ENCODE measurements around the gene GLRA2.

Gene GLRA2

GRCh38 chrX:14758029-14758491, 228.7 kb downstream of the GLRA2 start:
- no peaks in the 10 kb centered on the region for H3K36me3 ChIP-seq (ENCODE audit: control insufficient read depth, insufficient read depth, low read length)
- no peak overlapping the region for H3K27ac ChIP-seq (ENCODE audit: low read length)
- no CpG with 5 or more reads among the region's 6 CpGs for WGBS (ENCODE audit: insufficient coverage, insufficient read length)
- no peak overlapping the region for H3K4me3 ChIP-seq (ENCODE audit: low read length)
- no peaks in the 10 kb centered on the region for H3K27me3 ChIP-seq (ENCODE audit: control insufficient read depth, insufficient read depth, low read length)
- H3K4me1 ChIP-seq (ENCODE audit: control insufficient read depth, insufficient read depth, low read length): no peaks in the 10 kb centered on the region
- H3K9me3 ChIP-seq (ENCODE audit: control insufficient read depth, insufficient read depth, low read length): no peaks in the 10 kb centered on the region
- DNase-seq (ENCODE audit: low read depth, low spot score): no peak

- Histone ChIP-seq H3K27ac (ENCODE audit: low read length) (no peak overlapping the region), H3K36me3 (ENCODE audit: control insufficient read depth, insufficient read depth, low read length) (no peaks in the 10 kb centered on the region), H3K4me3 (ENCODE audit: low read length) (no peak overlapping the region), H3K27me3 (ENCODE audit: control insufficient read depth, insufficient read depth, low read length) (no peaks in the 10 kb centered on the region), H3K9me3 (ENCODE audit: control insufficient read depth, insufficient read depth, low read length) (no peaks in the 10 kb centered on the region), H3K4me1 (ENCODE audit: control insufficient read depth, insufficient read depth, low read length) (no peaks in the 10 kb centered on the region)
- no peak for DNase-seq (ENCODE audit: low read depth, low spot score)
- WGBS (ENCODE audit: insufficient coverage, insufficient read length): no CpG with 5 or more reads among the region's 3 CpGs
Observed at GRCh38 chrX:14775416-14775815, 246.1 kb downstream of the GLRA2 start.

GRCh38 chrX:14776901-14777300, 247.6 kb downstream of the GLRA2 start:
- DNase-seq (ENCODE audit: low read depth, low spot score): no peak
- Histone ChIP-seq H3K9me3 (ENCODE audit: control insufficient read depth, insufficient read depth, low read length) (no peaks in the 10 kb centered on the region), H3K4me3 (ENCODE audit: low read length) (no peak overlapping the region), H3K27ac (ENCODE audit: low read length) (no peak overlapping the region), H3K36me3 (ENCODE audit: control insufficient read depth, insufficient read depth, low read length) (no peaks in the 10 kb centered on the region), H3K27me3 (ENCODE audit: control insufficient read depth, insufficient read depth, low read length) (no peaks in the 10 kb centered on the region), H3K4me1 (ENCODE audit: control insufficient read depth, insufficient read depth, low read length) (no peaks in the 10 kb centered on the region)
- no CpG with 5 or more reads among the region's 2 CpGs for WGBS (ENCODE audit: insufficient coverage, insufficient read length)

- Histone ChIP-seq H3K4me1 (ENCODE audit: control insufficient read depth, insufficient read depth, low read length) (no peaks in the 10 kb centered on the region), H3K9me3 (ENCODE audit: control insufficient read depth, insufficient read depth, low read length) (no peaks in the 10 kb centered on the region), H3K4me3 (ENCODE audit: low read length) (no peak overlapping the region), H3K36me3 (ENCODE audit: control insufficient read depth, insufficient read depth, low read length) (no peaks in the 10 kb centered on the region), H3K27ac (ENCODE audit: low read length) (no peak overlapping the region), H3K27me3 (ENCODE audit: control insufficient read depth, insufficient read depth, low read length) (no peaks in the 10 kb centered on the region)
- no peak for DNase-seq (ENCODE audit: low read depth, low spot score)
- no CpG with 5 or more reads among the region's 2 CpGs for WGBS (ENCODE audit: insufficient coverage, insufficient read length)
Observed at GRCh38 chrX:14777525-14777924, 248.2 kb downstream of the GLRA2 start.

GRCh38 chrX:14779580-14779979, 250.2 kb downstream of the GLRA2 start:
- DNase-seq (ENCODE audit: low read depth, low spot score): no peak
- Histone ChIP-seq H3K27ac (ENCODE audit: low read length) (no peak overlapping the region), H3K27me3 (ENCODE audit: control insufficient read depth, insufficient read depth, low read length) (no peaks in the 10 kb centered on the region)

More at GRCh38 chrX:14779580-14779979, 250.2 kb downstream of the GLRA2 start:
- no peak overlapping the region for H3K4me3 ChIP-seq (ENCODE audit: low read length)
- WGBS (ENCODE audit: insufficient coverage, insufficient read length): no CpG with 5 or more reads among the region's 1 CpG
- no peaks in the 10 kb centered on the region for H3K9me3 ChIP-seq (ENCODE audit: control insufficient read depth, insufficient read depth, low read length)
- no peaks in the 10 kb centered on the region for H3K4me1 ChIP-seq (ENCODE audit: control insufficient read depth, insufficient read depth, low read length)
- no peaks in the 10 kb centered on the region for H3K36me3 ChIP-seq (ENCODE audit: control insufficient read depth, insufficient read depth, low read length)
